ENCODE results near the gene ANKDD1A.

- TF ChIP-seq POLR2A (IDR thresholded peaks at IDR 0.05) (no peak), CTCF (IDR thresholded peaks at IDR 0.05) (no peak), EP300 (IDR thresholded peaks at IDR 0.05) (no peak)
Observed at GRCh38 chr15:64897345-64897985, 14.2 kb upstream of the ANKDD1A start.
